ENCODE measurements around the gene BLCAP.

Gene BLCAP

DNA sequence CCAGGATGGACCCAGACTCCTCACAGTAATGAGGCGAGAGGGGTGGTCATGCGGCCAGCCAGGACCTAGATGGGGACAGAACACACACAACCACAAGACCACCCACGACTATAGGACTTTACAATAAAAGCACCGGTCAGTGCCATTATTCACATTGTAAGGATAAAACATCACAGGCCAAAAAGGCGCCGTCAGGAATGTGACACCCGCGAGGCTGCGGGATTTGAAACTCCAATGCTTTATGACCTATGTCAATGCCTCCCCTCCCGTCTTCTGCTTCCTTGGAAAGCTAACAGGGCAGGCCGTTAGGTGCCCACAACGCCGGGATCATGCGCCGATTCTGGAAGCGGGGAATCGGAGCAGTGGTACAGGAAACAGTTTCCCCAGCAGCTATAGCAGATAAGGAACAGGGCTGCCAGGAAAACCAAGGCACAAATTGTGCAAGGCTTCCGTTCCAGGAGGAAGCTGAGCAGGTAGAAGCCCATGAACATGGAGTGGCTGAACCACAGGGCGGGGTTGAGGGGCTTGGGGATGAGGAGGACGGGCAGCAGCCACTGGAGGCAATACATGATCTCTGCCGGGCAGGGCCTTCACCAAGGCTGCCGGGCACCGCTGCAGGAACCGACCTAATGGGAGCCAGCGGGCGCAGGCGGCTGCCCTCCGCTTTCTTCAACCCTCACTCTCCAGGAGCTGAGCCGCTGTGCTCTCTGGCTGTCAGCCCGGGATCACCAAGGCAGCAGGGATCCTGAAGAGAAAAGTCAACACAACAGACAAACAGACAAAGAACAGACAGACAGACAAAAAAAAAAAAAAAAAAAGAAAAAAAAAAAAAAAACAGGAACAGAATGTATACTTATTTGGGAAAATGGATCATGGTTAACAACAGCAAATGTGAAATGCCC, 8.8 kb downstream of the BLCAP start:
- Histone ChIP-seq H3K9ac (ENCODE audit: insufficient read length) (peak overlapping the region; percentile 14), H3K27ac (peak overlapping the region; percentile 49; the same call in 1 of the 2 replicates), H3K9me3 (ENCODE audit: low read depth, low read length) (no peaks in the 10 kb centered on the region), H3K36me3 (ENCODE audit: insufficient read depth, low read length) (no peaks in the 10 kb centered on the region), H3K4me3 (no peak overlapping the region)
- DNase-seq (ENCODE audit: low read depth, low spot score) = no peak
- TF ChIP-seq FOXP2 (optimal IDR thresholded peaks at IDR 0.05; ENCODE audit: control extremely low read depth, extremely low read length, insufficient read depth) = no peak
- TF ChIP-seq EZH2 (IDR thresholded peaks at IDR 0.05) = no peak
- TF ChIP-seq POLR2AphosphoS5 (IDR thresholded peaks at IDR 0.05; ENCODE audit: borderline replicate concordance, low read depth, low read length) = no peak

DNA sequence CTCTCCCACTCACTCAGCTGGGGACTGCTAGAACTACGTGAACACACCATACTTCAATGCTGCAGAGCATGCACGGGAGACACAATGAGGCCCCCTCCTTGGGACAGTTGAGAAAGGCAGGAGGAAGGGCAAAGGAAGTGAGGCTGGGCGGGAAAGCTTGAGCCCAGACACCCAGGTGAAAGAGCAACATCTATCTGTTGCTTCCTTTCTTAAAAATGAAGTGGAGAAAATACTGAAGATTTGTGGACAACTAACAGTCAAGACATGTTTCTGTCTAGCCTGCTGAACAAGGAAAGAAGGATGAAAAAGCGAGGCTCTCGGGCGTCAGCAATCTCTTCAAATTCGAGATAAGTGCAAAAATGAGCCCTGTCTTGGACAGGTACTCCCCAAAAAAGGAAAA, 9.6 kb downstream of the BLCAP start:
- no peak overlapping the region for H3K4me3 ChIP-seq
- H3K9ac ChIP-seq (ENCODE audit: insufficient read length) = no peak overlapping the region
- TF ChIP-seq POLR2AphosphoS5 (IDR thresholded peaks at IDR 0.05; ENCODE audit: borderline replicate concordance, low read depth, low read length) (no peak), FOXP2 (optimal IDR thresholded peaks at IDR 0.05; ENCODE audit: control extremely low read depth, extremely low read length, insufficient read depth) (no peak), EZH2 (IDR thresholded peaks at IDR 0.05) (no peak)
- no peak for DNase-seq (ENCODE audit: low read depth, low spot score)
- H3K27ac ChIP-seq = no peak overlapping the region
- H3K36me3 ChIP-seq (ENCODE audit: insufficient read depth, low read length) = no peaks in the 10 kb centered on the region
- no peaks in the 10 kb centered on the region for H3K9me3 ChIP-seq (ENCODE audit: low read depth, low read length)

DNA sequence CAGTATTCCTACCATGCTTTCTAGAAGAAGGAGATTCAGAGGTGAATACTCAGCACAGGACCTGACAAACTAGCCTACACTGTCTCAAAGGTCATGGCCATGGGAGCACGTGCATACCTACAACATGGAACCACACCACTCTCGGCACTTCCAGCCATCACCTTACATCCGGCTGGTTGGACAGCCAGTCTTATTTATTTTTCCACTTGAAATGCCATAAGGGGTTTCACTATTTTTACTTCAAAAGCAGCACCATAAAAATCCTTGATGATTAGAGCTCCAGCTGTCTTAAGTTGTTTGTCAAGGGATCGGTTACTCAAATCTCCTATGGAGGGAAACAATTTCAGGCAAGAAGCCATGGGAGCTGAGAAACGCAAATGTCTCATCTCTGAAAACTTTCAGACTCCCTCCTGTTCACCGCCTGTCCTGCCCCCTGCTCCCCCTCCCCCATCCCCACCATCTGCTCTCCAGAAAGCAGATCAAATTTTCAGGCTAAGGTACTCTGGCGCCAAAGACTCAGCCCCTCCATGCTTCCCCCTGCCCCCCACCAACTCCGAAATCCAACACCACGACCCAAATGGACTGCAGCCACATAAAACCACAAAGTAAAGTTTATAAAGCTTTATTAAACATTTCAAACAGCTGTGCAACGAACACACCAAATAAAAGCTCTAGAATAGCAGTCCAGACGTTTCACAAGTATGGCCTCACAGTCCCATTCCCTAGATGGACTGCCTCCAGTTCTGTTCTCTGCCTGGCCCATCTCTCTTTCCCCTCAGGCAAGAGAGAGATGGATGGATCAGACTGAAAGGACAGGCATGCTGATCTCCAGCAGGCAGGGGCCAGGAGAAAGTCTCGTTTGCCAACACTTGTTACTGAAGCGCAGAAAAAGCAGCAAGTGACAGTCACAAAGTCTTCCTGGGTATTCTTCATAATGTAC, 10.6 kb downstream of the BLCAP start:
- no peaks in the 10 kb centered on the region for H3K9me3 ChIP-seq (ENCODE audit: low read depth, low read length)
- H3K9ac ChIP-seq (ENCODE audit: insufficient read length) = no peak overlapping the region
- H3K4me3 ChIP-seq = no peak overlapping the region
- H3K27ac ChIP-seq = no peak overlapping the region
- TF ChIP-seq FOXP2 (optimal IDR thresholded peaks at IDR 0.05; ENCODE audit: control extremely low read depth, extremely low read length, insufficient read depth) = no peak
- TF ChIP-seq EZH2 (IDR thresholded peaks at IDR 0.05) = no peak
- no peak for TF ChIP-seq POLR2AphosphoS5 (IDR thresholded peaks at IDR 0.05; ENCODE audit: borderline replicate concordance, low read depth, low read length)
- no peak for DNase-seq (ENCODE audit: low read depth, low spot score)
- H3K36me3 ChIP-seq (ENCODE audit: insufficient read depth, low read length) = no peaks in the 10 kb centered on the region

DNA sequence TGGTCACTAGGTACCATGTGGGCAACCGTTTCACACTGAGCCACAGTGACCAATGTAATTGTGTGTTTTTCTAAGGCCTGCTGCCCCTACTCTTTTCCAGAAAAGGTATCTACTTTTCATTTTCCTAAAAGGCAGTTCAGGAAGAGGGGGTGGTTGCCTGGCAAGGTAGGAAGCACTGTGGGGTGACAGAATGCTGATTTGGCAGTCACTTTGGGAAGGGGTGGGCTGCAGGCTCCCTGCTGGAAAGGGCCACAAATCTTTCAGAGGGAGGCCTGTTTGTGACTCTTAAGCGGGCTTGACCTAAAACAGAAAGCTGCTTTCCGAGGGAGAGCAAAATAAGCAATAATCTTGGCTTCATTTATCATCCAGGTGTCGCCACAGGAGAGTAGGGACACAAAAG, 11.8 kb downstream of the BLCAP start:
- no peak overlapping the region for H3K4me3 ChIP-seq
- TF ChIP-seq POLR2AphosphoS5 (IDR thresholded peaks at IDR 0.05; ENCODE audit: borderline replicate concordance, low read depth, low read length) = no peak
- no peak for TF ChIP-seq FOXP2 (optimal IDR thresholded peaks at IDR 0.05; ENCODE audit: control extremely low read depth, extremely low read length, insufficient read depth)
- TF ChIP-seq EZH2 (IDR thresholded peaks at IDR 0.05) = no peak
- H3K9me3 ChIP-seq (ENCODE audit: low read depth, low read length) = no peaks in the 10 kb centered on the region
- H3K36me3 ChIP-seq (ENCODE audit: insufficient read depth, low read length) = no peaks in the 10 kb centered on the region
- no peak overlapping the region for H3K9ac ChIP-seq (ENCODE audit: insufficient read length)
- DNase-seq (ENCODE audit: low read depth, low spot score) = no peak
- no peak overlapping the region for H3K27ac ChIP-seq

DNA sequence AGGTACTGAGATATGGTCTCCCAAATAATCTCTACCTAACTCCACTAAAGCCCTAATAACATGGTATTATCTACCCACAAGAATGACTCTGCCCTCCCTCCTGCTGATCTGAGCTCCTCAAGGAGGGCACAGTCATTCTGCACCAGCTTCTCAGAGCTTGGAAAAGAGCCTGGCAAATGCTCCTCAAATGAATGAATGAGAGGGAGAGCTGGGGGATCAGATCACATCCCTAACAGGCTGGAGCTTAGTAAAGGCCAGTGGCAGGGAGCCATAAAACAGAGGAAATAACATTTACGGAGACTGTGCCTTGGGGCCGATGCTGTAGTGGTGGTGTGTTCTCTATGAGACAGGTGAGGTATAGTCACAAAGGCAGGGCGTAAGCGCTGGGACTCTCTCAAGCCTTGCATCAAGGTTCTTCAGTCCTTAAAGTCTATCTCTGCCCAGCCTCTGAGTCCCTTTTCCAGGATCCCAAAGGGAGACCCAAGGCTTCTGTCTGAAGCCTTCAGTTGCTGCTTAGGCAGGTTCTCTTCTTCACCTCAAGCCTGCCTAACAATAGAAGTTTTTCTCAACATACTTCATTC, 13.8 kb downstream of the BLCAP start:
- no peaks in the 10 kb centered on the region for H3K36me3 ChIP-seq (ENCODE audit: insufficient read depth, low read length)
- TF ChIP-seq EZH2 (IDR thresholded peaks at IDR 0.05) (no peak), POLR2AphosphoS5 (IDR thresholded peaks at IDR 0.05; ENCODE audit: borderline replicate concordance, low read depth, low read length) (no peak), FOXP2 (optimal IDR thresholded peaks at IDR 0.05; ENCODE audit: control extremely low read depth, extremely low read length, insufficient read depth) (no peak)
- H3K9me3 ChIP-seq (ENCODE audit: low read depth, low read length) = no peaks in the 10 kb centered on the region
- no peak overlapping the region for H3K9ac ChIP-seq (ENCODE audit: insufficient read length)
- DNase-seq (ENCODE audit: low read depth, low spot score) = no peak
- H3K4me3 ChIP-seq = no peak overlapping the region
- no peak overlapping the region for H3K27ac ChIP-seq

DNA sequence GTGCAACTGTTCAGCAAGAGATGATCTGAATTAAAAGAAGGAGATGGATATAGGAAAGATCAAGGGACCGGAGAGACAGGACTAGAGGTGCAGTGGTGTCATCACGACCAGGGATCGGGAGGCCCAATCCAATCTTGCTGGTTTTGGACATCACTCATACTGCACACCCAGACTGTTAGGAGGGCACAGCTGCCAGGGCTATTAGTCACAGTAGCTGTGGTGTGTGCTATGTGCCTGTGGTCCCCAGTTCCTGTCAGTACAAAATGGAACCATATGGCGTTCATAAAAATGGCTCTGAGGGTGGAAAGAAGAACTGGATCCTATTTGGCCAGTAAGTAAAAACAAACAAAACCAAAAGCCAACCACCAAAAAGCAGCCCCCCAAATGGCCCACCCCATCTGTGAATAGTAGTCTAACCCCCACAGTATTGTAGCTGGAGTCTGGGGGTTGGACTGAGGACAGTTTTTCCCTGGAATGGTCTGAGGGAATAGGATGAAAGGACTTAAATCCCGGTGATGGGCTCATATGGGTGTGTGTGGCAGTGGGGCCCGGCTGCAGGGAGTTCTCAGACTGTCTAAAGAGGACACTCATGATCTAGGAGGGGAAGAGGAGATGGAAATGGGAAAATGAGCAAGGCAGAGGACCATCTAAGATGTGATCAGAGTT, 15.9 kb downstream of the BLCAP start:
- no peak for DNase-seq (ENCODE audit: low read depth, low spot score)
- Histone ChIP-seq H3K9ac (ENCODE audit: insufficient read length) (no peak overlapping the region), H3K36me3 (ENCODE audit: insufficient read depth, low read length) (no peaks in the 10 kb centered on the region), H3K27ac (no peak overlapping the region), H3K9me3 (ENCODE audit: low read depth, low read length) (no peaks in the 10 kb centered on the region), H3K4me3 (no peak overlapping the region)
- TF ChIP-seq POLR2AphosphoS5 (IDR thresholded peaks at IDR 0.05; ENCODE audit: borderline replicate concordance, low read depth, low read length) (no peak), FOXP2 (optimal IDR thresholded peaks at IDR 0.05; ENCODE audit: control extremely low read depth, extremely low read length, insufficient read depth) (no peak), EZH2 (IDR thresholded peaks at IDR 0.05) (no peak)

DNA sequence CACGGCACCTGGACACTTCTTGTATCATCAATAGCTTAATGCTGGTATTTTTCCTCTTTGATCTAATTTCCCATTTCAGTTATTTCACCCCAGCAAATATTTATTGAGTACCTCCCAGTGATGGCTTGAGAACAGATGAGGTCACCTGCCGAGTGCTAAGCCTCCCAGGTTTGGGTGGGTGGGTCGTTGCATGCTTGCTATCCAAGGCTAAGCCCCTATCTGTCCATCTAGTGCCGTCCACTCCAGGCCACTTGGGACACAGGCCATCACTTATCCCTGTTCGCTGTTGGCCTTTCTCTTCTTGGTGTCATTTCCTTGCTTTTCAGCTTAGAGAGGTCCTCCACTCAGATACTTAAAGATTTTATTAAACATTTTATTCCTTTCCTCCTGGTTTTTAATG, 17.4 kb downstream of the BLCAP start:
- H3K4me3 ChIP-seq = no peak overlapping the region
- TF ChIP-seq EZH2 (IDR thresholded peaks at IDR 0.05) = no peak
- no peak for TF ChIP-seq FOXP2 (optimal IDR thresholded peaks at IDR 0.05; ENCODE audit: control extremely low read depth, extremely low read length, insufficient read depth)
- TF ChIP-seq POLR2AphosphoS5 (IDR thresholded peaks at IDR 0.05; ENCODE audit: borderline replicate concordance, low read depth, low read length) = no peak
- H3K27ac ChIP-seq = no peak overlapping the region
- H3K36me3 ChIP-seq (ENCODE audit: insufficient read depth, low read length) = no peaks in the 10 kb centered on the region
- no peak for DNase-seq (ENCODE audit: low read depth, low spot score)
- no peaks in the 10 kb centered on the region for H3K9me3 ChIP-seq (ENCODE audit: low read depth, low read length)
- H3K9ac ChIP-seq (ENCODE audit: insufficient read length) = no peak overlapping the region
